NCI-H146 treated with DMSO at 0.1 percent for 48 hours (cell line): ENCODE measurements around the gene FLII.

Source experiments
- DNase-seq: peaks from one replicate; lab custom pipeline; 2025; ENCODE audit not compliant: unreplicated experiment; lab: John Stamatoyannopoulos, UW

FLII gene

DNA sequence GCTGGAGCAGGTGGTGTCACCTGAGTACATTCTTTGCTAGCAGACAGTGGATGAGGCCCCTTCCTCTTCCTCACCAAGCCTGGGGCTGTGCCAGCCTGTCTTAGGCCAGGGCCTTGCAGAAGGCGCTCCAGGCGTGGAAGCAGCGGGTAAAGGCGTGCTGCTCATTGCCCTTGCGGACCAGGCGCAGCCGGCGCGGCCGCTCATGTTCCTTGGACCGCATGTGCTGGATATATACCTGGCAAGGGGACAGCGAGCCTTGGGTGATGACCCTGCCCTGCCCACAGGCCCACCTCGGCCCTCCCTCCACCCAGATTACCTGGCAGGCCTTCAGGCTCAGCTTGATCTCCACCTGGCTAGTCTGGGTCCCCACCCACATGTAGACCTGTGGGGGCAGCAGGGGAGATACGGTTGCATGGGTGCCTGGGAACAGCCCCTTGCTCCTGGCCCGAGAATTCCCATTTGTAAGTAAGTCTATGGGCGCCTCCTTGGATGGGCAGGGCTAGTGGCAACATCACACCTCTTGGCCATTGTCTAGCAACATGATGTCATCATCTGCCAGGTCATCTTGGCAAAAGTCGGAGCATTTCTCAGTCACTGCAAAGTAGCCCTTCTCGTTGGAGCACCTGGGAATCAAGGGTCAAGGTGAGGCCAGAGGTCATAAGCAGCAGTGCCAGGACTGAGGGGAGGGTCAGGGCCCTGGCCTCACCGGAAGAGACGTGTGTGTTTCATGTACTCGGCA is 13.3 kb downstream of the FLII start:
- no peak for DNase-seq

DNA sequence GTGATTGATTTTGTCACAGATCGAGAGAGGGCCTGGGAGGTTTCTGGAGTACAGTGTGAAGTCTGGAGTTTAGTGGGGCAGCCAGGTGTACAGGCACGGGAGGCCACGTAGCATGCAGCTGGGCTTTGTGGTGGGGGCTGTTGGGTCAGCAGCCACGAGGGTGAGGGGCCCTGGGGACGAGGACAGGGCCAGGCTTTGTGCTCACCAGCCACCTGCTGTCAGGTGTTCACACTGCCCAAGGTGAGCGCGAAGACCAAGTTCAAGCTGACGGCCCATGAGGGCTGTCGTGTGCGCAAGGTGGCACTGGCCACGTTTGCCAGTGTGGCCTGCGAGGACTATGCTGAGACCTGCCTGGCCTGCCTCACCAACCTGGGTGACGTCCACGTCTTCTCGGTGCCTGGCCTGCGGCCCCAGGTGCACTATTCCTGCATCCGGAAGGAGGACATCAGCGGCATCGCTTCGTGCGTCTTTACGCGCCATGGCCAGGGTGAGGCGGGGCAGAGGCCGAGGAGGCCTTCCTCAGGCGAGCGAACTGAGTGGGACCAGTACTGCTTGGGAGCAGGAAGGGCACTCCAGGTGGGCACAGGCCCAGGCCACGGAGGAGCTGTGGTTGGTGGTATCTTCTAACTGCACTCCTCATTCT is 17.2 kb downstream of the FLII start:
- DNase-seq: no peak

DNA sequence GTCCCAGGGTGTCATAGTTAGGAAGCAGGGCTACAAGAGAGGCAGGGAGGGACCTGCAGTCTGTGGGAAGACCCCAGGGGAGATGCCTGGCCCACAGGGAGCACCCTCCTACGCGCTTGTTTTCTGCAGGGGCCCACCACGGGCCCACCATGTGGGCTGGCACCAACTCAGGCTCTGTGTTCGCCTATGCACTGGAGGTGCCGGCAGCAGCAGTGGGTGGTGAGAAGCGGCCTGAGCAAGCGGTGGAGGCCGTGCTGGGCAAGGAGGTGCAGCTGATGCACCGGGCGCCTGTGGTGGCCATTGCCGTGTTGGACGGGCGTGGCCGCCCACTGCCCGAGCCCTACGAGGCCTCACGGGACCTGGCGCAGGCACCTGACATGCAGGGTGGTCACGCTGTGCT is 18.1 kb downstream of the FLII start:
- DNase-seq: no peak

DNA sequence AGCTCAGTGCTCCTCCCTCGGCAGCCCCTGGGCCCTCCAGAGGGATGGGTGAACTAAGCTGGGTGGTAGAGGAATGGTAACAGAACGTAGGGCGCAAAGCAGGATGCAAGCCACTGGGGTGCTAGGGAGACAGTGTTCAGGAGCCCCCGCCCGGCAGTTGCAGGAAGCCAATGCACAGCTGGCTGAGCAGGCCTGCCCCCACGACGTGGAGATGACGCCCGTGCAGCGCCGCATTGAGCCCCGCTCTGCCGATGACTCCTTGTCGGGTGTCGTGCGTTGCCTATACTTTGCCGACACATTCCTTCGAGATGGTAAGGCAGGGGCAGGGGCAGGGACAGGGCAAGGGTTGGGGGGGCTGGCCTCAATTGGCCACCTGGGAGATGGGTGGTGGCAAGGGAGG is 20.2 kb downstream of the FLII start:
- DNase-seq: no peak

DNA sequence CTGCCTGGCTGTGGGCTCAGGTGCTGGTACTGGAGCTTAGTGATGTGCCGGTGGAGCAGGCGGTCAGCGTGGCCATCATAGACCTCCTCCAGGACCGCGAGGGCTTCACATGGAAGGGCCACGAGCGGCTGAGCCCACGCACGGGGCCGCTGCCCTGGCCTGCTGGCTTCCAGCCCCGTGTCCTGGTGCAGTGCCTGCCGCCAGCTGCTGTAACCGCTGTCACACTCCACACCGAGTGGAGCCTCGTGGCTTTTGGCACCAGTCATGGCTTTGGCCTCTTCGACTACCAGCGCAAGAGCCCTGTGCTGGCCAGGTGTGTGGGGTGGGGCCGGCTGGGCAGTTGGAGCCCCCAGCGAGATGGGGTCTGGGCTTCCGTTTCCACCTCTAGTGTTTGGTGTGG is 21.1 kb downstream of the FLII start:
- DNase-seq: no peak

DNA sequence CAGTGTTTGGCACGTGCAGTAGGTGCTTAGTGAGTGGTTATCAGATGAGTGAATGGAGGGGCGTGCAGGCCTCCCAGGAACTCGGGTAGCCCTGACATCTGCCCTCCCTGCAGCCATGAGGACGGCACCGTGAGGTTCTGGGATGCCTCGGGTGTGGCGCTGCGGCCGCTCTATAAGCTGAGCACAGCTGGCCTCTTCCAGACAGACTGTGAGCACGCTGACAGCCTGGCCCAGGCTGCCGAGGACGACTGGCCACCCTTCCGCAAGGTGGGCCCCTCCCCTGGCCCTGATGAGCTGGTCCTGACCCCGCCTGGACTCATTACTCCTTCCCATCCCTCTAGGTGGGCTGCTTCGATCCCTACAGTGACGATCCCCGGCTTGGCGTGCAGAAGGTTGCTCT is 22.0 kb downstream of the FLII start:
- DNase-seq: no peak

DNA sequence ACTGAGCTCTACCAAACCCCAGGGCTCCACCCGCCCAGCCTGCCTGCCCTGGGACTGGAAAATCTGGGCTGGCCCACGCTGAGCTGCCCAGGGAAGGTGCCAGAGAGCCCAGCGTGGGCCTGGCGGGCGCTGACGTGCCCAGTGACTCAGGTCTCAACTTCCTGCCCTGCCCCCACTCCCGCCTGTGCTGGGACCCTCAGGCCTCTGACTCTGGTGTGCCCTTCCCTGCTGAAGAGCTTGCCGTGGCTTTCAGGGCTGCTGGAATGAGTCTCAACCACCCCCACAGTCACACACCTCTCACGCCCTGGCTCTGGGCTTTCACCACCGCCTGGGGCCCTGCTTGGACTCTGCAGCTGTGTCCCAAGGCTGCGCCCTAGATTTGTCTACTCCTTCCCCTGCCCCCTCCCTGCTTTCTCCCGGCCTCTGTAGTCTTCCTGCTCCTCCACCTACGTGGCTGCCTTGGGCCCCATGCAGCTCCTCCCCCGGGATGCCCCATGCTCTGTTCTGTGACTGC is 22.7 kb downstream of the FLII start:
- DNase-seq: no peak

DNA sequence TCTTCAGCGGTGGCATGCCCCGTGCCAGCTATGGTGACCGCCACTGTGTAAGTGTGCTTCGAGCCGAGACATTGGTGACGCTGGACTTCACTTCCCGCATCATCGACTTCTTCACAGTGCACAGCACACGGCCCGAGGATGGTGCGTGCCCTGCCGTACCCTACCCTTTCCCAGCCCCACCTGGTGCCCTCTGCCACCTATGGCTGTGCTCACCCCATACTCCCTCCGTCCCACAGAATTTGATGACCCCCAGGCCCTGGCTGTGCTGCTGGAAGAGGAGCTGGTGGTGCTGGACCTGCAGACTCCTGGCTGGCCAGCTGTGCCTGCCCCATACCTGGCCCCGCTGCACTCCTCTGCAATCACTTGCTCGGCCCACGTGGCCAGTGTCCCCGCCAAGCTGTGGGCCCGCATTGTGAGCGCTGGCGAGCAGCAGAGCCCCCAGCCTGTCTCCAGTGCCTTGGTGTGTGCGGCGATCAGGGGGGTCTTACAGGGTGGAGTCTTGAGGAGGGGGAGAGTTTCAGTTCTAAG is 23.6 kb downstream of the FLII start:
- DNase-seq: no peak

DNA sequence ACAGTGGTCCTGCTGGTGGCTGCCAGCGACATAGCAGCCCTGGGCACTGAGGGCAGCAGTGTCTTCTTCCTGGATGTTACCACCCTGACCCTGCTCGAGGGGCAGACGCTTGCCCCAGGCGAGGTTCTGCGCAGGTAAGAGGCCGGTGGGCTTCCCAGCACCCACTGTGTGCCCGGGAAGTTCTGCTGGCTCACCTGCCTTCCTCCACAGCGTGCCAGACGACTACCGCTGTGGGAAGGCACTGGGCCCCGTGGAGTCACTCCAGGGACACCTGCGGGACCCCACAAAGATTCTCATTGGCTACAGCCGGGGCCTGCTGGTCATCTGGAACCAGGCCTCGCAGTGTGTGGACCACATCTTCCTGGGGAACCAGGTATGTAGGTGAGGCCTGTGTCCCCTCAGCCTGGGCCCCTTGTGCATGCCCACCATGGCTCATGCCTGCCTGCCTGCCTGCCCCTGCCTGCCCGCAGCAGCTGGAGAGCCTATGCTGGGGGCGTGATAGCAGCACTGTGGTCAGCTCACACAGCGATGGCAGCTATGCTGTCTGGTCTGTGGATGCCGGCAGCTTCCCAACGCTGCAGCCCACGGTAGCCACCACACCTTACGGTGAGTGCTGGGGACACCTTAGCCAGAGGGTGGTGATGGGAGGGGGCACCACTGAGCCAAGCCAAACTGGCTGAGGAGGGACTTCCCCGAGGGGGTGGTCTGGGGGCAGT is 24.6 kb downstream of the FLII start:
- no peak for DNase-seq

DNA sequence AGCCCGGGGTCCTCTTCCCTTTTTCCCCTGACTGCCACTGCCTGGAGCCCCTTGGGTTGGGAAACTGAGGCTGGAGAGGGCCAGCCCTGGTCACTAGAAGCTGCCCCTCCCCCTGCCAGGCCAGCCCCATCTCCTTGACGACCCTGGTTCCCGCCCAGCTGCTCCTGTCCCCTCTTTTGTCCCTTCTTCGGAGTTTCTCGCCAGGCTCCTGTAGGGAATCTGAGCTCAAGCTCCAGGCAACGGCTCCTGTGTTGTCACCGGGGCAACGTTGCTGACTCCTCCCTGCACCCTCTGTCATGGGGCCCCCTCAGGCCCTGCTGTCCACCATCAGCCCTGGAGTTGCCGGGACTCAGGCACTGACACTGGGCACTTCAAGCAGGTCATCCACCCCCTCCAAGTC is 27.4 kb downstream of the FLII start:
- no peak for DNase-seq

DNA sequence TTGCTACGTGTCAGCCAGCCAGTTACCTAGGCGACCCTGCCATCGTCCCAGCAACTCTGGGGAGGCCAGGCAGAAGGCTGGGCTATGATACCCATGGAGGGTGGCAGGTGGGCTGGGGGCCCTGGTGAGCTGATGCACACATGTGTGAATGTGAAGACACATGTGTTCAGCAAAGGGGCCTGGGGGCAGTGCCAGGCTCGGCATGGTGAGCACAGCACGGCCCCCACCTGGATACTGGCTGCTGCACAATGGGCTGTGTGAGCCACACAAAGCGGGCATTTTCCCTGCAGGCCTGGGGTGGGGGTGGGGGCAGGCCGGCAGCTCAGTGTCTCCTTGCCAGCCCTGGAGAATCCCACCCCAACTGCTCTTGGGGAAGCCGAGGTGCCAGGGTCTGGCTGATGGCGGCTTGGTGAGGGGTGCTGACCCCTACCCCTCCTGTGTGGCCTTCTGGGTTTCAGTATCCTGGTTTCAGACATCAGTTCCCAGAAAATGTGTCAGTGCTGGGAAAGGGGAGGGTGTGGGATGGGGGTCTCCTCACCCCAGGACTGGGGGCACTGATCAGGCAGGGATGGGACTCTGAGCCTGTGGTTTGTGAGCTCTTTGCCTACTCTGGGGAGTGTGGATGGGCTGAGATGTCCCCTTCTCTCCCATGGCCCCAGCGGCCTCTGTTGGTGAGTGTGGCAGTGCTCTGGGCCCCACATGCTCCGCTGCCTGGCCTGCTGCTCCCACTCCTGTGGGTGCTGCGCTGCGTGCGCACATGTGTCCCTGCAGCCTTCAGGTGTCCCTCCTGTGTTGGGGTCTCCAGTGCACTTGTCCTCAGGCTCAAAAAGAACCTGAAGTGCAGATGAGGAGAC is 28.0 kb downstream of the FLII start:
- DNase-seq: no peak

DNA sequence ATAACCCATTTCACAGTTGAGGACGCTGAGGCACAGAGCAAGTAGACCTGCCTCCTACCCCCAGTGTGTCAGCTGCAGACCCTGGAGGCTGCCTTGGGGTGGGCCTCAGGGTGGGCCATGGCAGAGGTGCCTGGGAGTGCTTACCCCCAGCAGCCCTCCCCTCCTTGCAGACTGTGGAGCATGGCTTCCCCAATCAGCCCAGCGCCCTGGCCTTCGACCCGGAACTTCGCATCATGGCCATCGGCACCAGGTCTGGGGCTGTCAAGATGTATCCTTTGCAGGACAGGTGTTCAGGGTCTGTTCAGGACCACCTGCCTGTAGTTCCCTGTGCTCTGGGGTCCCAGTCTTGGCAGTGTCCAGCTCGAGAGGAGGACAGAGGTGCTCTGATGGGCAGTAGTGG is 28.8 kb downstream of the FLII start:
- no peak for DNase-seq

DNA sequence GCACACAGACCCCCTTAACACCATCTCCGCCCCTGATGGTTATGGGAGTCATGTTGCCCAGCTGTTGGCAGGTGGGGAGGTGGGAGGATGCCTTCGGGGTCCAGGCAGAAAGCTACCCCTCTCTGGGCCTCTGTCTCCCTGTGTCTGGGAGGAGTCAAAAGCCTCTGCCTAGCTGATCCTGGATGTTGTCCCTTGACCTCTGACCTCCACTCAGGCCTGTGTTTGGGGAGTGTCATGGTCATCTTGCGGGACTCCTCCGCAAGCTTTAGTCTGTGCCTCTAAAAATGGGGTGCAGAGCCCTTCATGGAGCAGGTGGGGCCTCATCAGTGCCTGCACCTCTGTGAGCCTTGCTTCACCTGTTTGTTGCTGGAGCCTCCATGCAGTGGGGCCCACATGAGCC is 29.3 kb downstream of the FLII start:
- no peak for DNase-seq

DNA sequence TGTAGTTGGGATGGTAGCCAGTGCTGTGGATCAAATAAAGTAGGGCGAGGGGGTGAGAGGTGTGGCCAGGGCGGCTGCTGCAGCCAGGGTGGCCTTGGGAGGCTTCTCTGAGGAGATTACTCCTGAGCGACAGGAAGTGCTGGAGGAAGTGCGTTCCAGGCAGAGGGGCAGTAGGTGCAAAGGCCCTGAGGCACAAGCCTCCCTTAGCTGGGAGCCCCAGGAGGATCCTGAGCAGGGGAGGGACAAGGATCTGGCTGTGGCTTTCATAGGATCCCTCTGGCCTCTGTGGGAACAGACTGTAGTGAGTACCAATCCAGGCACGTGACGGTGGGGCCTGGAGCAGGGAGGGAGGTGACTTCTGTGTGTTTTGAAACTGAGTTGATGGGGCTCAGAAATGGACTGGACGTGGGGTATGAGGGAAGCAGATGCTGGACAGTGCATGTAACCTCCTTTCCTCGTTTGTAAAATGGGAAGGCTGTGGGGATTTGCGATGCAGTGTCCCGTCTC is 30.3 kb downstream of the FLII start:
- DNase-seq: no peak

DNA sequence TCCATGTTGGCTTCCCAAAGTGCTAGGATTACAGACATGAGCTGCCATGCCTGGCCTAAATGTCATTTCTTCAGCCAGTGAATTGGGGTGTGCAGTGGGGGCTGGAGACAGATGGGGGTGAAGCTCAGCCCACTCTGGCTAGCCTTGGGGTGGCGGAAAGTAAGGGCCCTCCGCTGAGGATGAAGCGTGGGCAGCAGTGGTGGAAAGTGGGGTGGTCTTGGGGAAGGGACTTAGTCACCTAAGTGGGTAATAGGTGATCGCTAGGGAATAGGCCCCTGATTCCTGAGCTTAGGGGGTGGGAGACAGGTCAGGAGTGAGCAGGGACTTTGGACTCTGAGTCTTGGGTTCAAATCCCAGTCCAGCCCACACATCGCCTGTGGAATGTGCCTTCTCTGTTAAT is 30.9 kb downstream of the FLII start:
- DNase-seq: no peak

DNA sequence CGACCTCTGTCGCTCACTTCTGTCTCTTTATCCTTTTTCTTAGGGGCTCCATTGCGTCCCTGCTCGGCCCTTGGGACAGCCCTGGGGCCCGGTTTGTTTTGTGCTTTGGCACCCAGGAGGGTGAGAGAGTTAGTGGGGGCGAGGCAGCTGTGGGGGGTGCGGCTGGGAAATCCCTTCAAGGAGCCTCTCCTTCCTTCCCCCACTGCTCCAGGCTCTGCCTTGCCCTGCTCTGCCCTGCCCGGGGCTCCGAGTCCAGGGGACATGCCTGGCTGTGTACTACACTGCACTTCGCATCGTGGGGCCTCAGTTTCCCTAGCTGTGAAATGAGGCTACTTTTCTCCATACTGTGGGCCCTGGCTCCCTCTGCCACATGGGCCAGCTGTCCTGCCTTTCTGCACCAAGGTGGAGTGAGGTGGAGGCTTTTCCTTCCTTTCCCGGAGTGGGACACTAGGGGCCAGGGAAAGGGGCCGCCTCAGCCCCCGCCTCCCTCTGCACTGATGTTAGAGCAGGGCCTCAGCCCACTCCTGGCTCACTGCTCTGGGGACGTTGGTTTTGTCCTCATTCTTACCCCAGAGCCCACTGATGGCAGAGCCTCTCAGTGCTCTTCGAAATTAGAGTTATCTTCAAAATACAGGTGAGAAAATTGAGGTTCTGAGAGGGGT is 32.1 kb downstream of the FLII start:
- DNase-seq: no peak

DNA sequence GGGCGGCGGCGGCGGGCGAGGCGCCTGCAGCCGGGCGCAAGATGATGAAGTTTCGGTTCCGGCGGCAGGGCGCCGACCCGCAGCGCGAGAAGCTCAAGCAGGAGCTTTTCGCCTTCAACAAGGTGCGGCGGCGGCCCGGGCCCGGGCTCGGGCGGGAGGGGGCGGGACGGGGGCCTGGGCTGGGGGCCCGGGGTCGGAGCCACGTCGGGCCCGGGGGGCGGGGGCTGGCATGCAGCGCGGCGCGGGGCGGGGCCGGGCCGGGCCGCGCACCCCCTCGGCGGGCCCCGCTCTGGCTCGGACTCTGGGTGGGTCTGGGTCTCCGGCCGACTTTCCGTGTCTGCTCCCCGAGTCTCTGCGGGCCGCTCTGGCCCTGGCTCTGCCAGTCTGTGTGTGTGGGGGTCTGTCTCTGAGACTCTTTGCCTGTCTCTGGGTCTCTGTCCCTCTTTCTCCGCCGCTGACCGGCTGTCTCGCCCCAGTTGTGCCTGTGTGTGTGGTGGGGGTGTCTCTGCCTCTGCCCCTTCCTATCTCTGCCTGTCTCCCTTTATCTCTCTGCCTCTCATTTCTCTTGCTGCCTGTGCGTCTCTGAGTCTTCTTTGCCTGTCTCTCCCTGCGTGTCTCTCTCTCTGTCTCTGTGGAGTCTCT is 32.8 kb downstream of the FLII start:
- DNase-seq: no peak

DNA sequence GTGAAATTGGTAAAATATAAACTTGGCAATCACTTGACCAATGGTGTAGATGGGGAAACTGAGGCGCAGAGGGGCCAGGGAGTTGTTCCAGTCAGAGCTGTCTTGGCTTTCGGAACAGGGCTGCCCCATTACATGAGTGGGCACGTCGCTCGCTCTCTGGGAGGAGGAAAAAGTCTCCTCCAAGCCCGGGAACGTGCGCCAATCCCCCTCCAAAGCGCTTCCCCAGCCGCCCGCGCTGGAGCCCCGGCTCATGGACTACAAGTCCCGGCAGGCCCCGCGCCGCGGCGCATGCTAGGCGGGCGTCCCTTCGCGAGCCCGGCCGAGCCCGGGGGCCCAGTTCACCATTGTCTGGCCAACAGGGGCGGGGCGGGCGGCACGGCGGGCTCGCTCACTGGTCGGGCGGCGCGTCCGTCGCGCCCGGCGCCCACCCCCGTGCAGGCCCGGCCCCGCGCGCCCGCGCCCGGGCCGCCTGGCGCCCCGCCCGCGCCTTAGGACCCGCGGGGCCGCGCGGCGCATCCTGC is 33.4 kb downstream of the FLII start, which contains the start of gene LLGL1:
Gene LLGL1 (plus strand): TSS at position 515 of the 521 bp plus-strand sequence. CDS start 48 bp downstream, outside the sequence.
- peak; percentile 65 for DNase-seq

DNA sequence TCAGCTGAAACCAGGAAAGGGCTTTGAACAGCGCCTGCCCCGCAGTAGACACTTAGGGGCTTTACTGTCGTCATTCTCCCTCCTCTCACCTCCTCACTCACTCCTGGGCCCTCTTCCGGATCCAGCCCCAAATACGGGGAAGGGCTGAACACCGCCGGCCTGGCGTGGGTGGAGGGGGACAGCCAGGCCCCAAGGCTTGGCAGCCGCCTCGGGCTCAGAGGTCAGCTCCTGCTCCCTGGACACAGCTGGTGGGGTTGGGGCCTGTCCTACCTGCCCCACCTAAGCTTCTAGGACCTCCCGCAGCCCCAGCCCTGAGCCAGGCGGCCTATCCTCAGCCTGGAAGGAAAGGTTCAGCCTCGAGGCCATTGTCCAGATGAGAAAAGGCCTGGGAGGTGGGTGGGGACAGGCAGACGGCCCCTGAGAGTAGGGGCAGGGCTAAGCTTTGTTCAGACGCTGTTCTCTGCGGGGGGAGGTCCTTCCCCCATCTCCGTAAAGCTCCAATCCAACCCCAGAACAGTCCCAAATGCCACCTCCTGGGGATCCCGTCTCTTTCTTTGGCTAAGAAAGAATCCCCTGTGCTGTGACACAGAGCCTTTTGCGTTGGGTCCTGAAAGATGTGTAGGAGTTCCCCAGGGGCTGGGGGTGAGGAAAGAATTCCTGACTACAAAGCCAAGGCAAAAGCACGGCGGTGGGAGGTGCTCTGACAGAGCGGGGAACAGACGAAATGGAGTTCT is 34.0 kb downstream of the FLII start:
- DNase-seq: no peak
